Glomerular visceral epithelial cell (primary cell): Measurements from ENCODE around the gene ITGA11.

ENCODE experiments used
- DNase-seq: peaks from one replicate; pipeline ENCODE4 v3.0.0-alpha.2; 2016; ENCODE audit errors: extremely low spot score

The ITGA11 gene

GRCh38 chr15:68431792-68432401, at the start of gene ITGA11:
Gene ITGA11 (minus strand): TSS chr15:68432163. CDS start chr15:68432066, 97 bp downstream.
- DNase-seq: peak; percentile 65

GRCh38 chr15:68481321-68481720, 49.4 kb upstream of the ITGA11 start:
- DNase-seq: no peak

GRCh38 chr15:68480296-68480695, 48.3 kb upstream of the ITGA11 start:
- DNase-seq: no peak

- DNase-seq: no peak
Observed at GRCh38 chr15:68479870-68480269, 47.9 kb upstream of the ITGA11 start.

GRCh38 chr15:68479406-68479805, 47.4 kb upstream of the ITGA11 start:
- DNase-seq: peak; percentile 85

GRCh38 chr15:68478853-68479252, 46.9 kb upstream of the ITGA11 start:
- DNase-seq: no peak

- DNase-seq: no peak
Observed at GRCh38 chr15:68475449-68475848, 43.5 kb upstream of the ITGA11 start.

- no peak for DNase-seq
Observed at GRCh38 chr15:68471541-68471940, 39.6 kb upstream of the ITGA11 start.

- no peak for DNase-seq
Observed at GRCh38 chr15:68470976-68471375, 39.0 kb upstream of the ITGA11 start.

- no peak for DNase-seq
Observed at GRCh38 chr15:68470049-68470742, 38.2 kb upstream of the ITGA11 start.

- DNase-seq: no peak
Observed at GRCh38 chr15:68469162-68470048, 37.4 kb upstream of the ITGA11 start.

GRCh38 chr15:68466876-68467275, 34.9 kb upstream of the ITGA11 start:
- no peak for DNase-seq

- no peak for DNase-seq
Observed at GRCh38 chr15:68465861-68466560, 34.0 kb upstream of the ITGA11 start.

GRCh38 chr15:68464448-68465090, 32.6 kb upstream of the ITGA11 start:
- no peak for DNase-seq

GRCh38 chr15:68463996-68464395, 32.0 kb upstream of the ITGA11 start:
- no peak for DNase-seq

GRCh38 chr15:68463444-68463843, 31.5 kb upstream of the ITGA11 start:
- DNase-seq: no peak

GRCh38 chr15:68460166-68460565, 28.2 kb upstream of the ITGA11 start:
- DNase-seq: no peak

GRCh38 chr15:68450192-68450591, 18.2 kb upstream of the ITGA11 start:
- DNase-seq: no peak

- no peak for DNase-seq
Observed at GRCh38 chr15:68449389-68449788, 17.4 kb upstream of the ITGA11 start.

GRCh38 chr15:68447976-68448755, 16.2 kb upstream of the ITGA11 start:
- DNase-seq: no peak

- DNase-seq: no peak
Observed at GRCh38 chr15:68447209-68447608, 15.2 kb upstream of the ITGA11 start.
